Measurements from ENCODE around the gene CDCA7L.

GRCh38 chr7:21934808-21935207 lies 10.9 kb downstream of the CDCA7L start:
- TF ChIP-seq, protein P1, sequence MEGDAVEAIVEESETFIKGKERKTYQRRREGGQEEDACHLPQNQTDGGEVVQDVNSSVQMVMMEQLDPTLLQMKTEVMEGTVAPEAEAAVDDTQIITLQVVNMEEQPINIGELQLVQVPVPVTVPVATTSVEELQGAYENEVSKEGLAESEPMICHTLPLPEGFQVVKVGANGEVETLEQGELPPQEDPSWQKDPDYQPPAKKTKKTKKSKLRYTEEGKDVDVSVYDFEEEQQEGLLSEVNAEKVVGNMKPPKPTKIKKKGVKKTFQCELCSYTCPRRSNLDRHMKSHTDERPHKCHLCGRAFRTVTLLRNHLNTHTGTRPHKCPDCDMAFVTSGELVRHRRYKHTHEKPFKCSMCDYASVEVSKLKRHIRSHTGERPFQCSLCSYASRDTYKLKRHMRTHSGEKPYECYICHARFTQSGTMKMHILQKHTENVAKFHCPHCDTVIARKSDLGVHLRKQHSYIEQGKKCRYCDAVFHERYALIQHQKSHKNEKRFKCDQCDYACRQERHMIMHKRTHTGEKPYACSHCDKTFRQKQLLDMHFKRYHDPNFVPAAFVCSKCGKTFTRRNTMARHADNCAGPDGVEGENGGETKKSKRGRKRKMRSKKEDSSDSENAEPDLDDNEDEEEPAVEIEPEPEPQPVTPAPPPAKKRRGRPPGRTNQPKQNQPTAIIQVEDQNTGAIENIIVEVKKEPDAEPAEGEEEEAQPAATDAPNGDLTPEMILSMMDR (IDR thresholded peaks at IDR 0.05; ENCODE audit: low read depth, low read length, missing input control), result no peak
- no peak for TF ChIP-seq RAD21 (IDR thresholded peaks at IDR 0.05)
- TF ChIP-seq REST (IDR thresholded peaks at IDR 0.05), result no peak
- TF ChIP-seq, protein P2, sequence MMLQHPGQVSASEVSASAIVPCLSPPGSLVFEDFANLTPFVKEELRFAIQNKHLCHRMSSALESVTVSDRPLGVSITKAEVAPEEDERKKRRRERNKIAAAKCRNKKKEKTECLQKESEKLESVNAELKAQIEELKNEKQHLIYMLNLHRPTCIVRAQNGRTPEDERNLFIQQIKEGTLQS (IDR thresholded peaks at IDR 0.05), result no peak
- no peak for TF ChIP-seq NR2F2 (IDR thresholded peaks at IDR 0.05)

Measured in liver (tissue), 3 donors.